Measurements from ENCODE around the gene LOC101059915.
"Not testable (repeated sequence)": the region's sequence is repeated elsewhere in the genome, so short reads cannot be mapped to it uniquely, and the experiment has no call there.

The LOC101059915 gene

DNA sequence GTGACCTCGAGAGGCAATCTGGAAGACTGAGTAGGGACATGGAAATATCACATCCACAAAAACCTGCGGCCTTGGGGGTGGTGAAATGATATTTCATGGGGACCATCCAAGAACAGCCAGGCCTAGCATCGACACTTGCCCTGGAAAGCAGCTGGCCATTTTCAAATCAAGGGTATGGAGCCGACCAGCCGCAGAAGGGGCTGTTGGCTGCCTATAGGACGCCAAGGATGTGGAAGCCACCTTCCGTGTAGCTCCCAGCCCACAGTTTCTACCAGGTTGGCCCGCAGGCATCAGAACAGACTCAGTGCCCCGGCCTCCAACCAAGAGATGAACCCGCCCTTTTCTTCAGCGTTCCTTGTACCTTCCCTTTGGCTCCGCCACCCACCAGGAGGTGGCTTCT is 5.4 kb upstream of the LOC101059915 start:
- Histone ChIP-seq H3K4me2 (0 out of 2 replicates have a peak overlapping the region, but pooled peaks have one; percentile 29), H3K4me3 (IDR thresholded peaks at IDR 0.05; ENCODE audit: insufficient read depth, low read depth, low read length) (no peak overlapping the region), H3K4me1 (ENCODE audit: low read depth, poor library complexity, severe bottlenecking) (peaks cover 14% of the 10 kb centered on the region), H3K27ac (no peak overlapping the region), H3K9ac (no peak overlapping the region), H2AFZ (ENCODE audit: low read depth) (no peak overlapping the region), H4K20me1 (ENCODE audit: insufficient read depth) (no peaks in the 10 kb centered on the region), H3K36me3 (ENCODE audit: insufficient read depth) (no peaks in the 10 kb centered on the region), H3K79me2 (ENCODE audit: insufficient read depth, low read depth) (no peaks in the 10 kb centered on the region), H3K27me3 (ENCODE audit: insufficient read depth, low read depth) (no peaks in the 10 kb centered on the region)
- TF ChIP-seq, protein P1, sequence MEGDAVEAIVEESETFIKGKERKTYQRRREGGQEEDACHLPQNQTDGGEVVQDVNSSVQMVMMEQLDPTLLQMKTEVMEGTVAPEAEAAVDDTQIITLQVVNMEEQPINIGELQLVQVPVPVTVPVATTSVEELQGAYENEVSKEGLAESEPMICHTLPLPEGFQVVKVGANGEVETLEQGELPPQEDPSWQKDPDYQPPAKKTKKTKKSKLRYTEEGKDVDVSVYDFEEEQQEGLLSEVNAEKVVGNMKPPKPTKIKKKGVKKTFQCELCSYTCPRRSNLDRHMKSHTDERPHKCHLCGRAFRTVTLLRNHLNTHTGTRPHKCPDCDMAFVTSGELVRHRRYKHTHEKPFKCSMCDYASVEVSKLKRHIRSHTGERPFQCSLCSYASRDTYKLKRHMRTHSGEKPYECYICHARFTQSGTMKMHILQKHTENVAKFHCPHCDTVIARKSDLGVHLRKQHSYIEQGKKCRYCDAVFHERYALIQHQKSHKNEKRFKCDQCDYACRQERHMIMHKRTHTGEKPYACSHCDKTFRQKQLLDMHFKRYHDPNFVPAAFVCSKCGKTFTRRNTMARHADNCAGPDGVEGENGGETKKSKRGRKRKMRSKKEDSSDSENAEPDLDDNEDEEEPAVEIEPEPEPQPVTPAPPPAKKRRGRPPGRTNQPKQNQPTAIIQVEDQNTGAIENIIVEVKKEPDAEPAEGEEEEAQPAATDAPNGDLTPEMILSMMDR (conservative IDR thresholded peaks at IDR 0.05; ENCODE audit: low read depth, low read length) = no peak

DNA sequence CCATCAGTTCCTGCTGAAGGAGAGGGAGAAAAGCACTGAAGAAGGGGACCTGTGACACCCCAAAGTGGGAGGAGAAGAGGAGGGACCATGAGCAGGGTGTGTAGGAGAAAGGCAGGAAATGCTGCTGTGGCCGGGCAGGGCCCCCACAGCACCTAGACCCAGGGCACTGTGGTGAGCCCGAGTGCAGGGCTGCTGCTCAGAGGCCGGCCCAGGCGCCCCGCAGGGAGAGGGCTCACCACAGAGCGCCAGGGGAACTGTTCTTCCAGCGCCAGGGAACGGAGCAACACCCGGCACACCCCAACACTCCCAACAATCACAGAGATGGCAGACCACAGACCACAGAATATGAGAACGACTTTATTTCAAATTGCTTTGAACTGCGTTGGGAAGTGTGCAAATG is 4.7 kb upstream of the LOC101059915 start:
- not testable (repeated sequence) for H3K27me3 ChIP-seq (ENCODE audit: insufficient read depth, low read depth); H3K27ac ChIP-seq; H3K4me3 ChIP-seq (IDR thresholded peaks at IDR 0.05; ENCODE audit: insufficient read depth, low read depth, low read length); H2AFZ ChIP-seq (ENCODE audit: low read depth); H3K9ac ChIP-seq; H3K36me3 ChIP-seq (ENCODE audit: insufficient read depth); H3K79me2 ChIP-seq (ENCODE audit: insufficient read depth, low read depth); H4K20me1 ChIP-seq (ENCODE audit: insufficient read depth)
- Histone ChIP-seq H3K4me2 (peak overlapping the region; percentile 29; the same call in 1 of the 2 replicates), H3K4me1 (ENCODE audit: low read depth, poor library complexity, severe bottlenecking) (peaks cover 14% of the 10 kb centered on the region)

DNA sequence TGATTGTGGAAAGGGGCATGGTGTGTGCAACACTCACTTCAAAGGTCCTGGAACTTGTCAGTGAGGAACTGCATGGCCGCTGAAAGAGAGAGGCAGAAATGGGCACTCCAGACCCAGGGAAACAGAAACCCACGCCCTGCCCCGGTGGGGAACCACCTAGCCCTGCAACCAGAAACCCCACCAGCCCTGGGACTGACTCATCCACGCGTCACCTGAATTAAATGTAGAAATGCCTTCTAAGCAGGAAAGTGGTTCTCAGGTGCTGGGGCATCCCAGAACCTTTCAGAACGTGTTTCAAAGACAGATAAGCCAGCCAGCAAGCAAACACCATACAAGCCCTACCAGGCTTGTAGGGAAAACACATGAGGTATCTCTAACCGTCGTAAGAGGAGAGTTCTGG is 4.1 kb upstream of the LOC101059915 start:
- H4K20me1 ChIP-seq (ENCODE audit: insufficient read depth); H2AFZ ChIP-seq (ENCODE audit: low read depth); H3K79me2 ChIP-seq (ENCODE audit: insufficient read depth, low read depth); H3K36me3 ChIP-seq (ENCODE audit: insufficient read depth); H3K27me3 ChIP-seq (ENCODE audit: insufficient read depth, low read depth); H3K27ac ChIP-seq; H3K4me3 ChIP-seq (IDR thresholded peaks at IDR 0.05; ENCODE audit: insufficient read depth, low read depth, low read length); H3K9ac ChIP-seq: not testable (repeated sequence)
- peak overlapping the region; percentile 21; the same call in 1 of the 2 replicates for H3K4me2 ChIP-seq
- H3K4me1 ChIP-seq (ENCODE audit: low read depth, poor library complexity, severe bottlenecking) = peaks cover 14% of the 10 kb centered on the region

DNA sequence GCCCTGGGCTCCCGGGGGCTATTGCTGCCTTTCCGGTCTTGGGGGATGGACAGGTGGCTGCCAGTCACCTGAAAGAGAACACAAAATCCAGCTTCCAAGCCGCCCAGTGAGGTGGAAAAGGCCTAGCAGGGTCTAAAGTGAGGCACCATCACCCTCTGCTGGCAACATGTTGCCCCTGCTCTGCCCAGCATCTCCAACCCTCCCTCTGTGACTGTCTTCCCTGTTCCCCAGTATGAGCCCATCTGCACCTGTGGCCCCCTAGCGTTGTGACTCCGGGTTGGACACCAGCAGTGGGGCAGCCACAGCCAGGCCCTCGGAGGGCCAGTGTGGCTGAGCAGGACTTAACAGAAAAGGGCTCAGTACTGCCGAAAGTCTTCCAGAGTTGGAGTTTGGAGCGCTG is 3.1 kb upstream of the LOC101059915 start:
- H2AFZ ChIP-seq (ENCODE audit: low read depth); H3K79me2 ChIP-seq (ENCODE audit: insufficient read depth, low read depth); H3K27ac ChIP-seq; H4K20me1 ChIP-seq (ENCODE audit: insufficient read depth); H3K4me2 ChIP-seq; H3K9ac ChIP-seq; H3K4me3 ChIP-seq (IDR thresholded peaks at IDR 0.05; ENCODE audit: insufficient read depth, low read depth, low read length); H3K36me3 ChIP-seq (ENCODE audit: insufficient read depth); H3K27me3 ChIP-seq (ENCODE audit: insufficient read depth, low read depth): not testable (repeated sequence)
- peaks cover 14% of the 10 kb centered on the region for H3K4me1 ChIP-seq (ENCODE audit: low read depth, poor library complexity, severe bottlenecking)
- TF ChIP-seq, protein P1 (conservative IDR thresholded peaks at IDR 0.05; ENCODE audit: low read depth, low read length) = peak; percentile 54

DNA sequence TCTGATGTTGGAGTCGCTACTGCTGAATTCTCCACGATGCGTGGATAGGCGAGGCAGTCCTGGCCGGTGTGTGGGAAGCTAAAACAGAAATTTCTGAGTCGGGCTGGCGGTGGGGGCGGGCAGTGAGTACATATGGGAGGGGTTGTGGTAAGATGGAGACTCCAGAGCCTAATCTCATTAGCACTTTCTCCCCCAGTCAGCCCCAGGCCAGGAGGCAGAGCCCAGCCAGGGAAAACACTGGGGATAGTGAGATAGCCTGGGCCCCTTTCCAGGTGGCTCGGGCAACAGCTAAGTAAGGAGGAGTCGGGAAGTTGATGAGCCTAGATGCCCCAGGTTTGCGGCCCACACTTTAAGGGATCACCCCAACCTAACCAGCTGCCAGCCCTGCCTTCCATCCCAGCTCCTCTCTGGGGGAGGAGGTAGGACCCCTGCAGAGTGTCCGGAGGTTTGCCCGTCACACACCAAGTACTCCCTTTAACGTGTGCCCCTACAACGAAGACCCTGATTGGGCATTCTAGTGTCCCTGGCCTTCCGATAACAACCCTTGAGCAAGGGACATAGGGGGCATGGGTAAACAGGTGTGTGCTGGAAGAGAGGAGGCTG is 2.4 kb upstream of the LOC101059915 start:
- no peak overlapping the region for H3K4me2 ChIP-seq
- H3K36me3 ChIP-seq (ENCODE audit: insufficient read depth) = no peaks in the 10 kb centered on the region
- H3K27ac ChIP-seq = no peak overlapping the region
- no peaks in the 10 kb centered on the region for H4K20me1 ChIP-seq (ENCODE audit: insufficient read depth)
- TF ChIP-seq, protein P1 (conservative IDR thresholded peaks at IDR 0.05; ENCODE audit: low read depth, low read length) = no peak
- H3K4me3 ChIP-seq (IDR thresholded peaks at IDR 0.05; ENCODE audit: insufficient read depth, low read depth, low read length) = no peak overlapping the region
- no peak overlapping the region for H3K9ac ChIP-seq
- H2AFZ ChIP-seq (ENCODE audit: low read depth) = no peak overlapping the region
- H3K79me2 ChIP-seq (ENCODE audit: insufficient read depth, low read depth) = no peaks in the 10 kb centered on the region
- peaks cover 14% of the 10 kb centered on the region for H3K4me1 ChIP-seq (ENCODE audit: low read depth, poor library complexity, severe bottlenecking)
- H3K27me3 ChIP-seq (ENCODE audit: insufficient read depth, low read depth) = peaks cover 6% of the 10 kb centered on the region; the same call in 1 of the 2 replicates

Data from KMS-11 (cell line).